HepG2 (cell line): ENCODE results near the gene IPMK. TPM values are rescaled to one million over a fixed set of nuclear protein-coding genes. Genes with fewer than 3 reads are reported as not detected.
A peak's percentile ranks its signal among the peaks of the same experiment; 100 is the strongest.

Experiments
- AHDC1 ChIP-seq: sonication (generic); formaldehyde crosslinking; IDR thresholded peaks from 2 replicates; pipeline ENCODE4 v1.5.1; 2020; ENCODE audit warnings: mild to moderate bottlenecking, missing genetic modification reagents, borderline replicate concordance
- ARNT2 ChIP-seq: sonication (generic); formaldehyde crosslinking; IDR thresholded peaks from 2 replicates; pipeline ENCODE4 v1.8.0; 2022; ENCODE audit warnings: mild to moderate bottlenecking, low read depth, missing genetic modification reagents, moderate library complexity
- CBX5 ChIP-seq: sonication (generic); formaldehyde crosslinking; IDR thresholded peaks from 2 replicates; pipeline ENCODE4 v1.4.0; 2020; ENCODE audit warnings: missing genetic modification reagents, borderline replicate concordance
- EEA1 ChIP-seq: sonication (generic); formaldehyde crosslinking; IDR thresholded peaks from 2 replicates; pipeline ENCODE4 v1.5.1; 2020; ENCODE audit warnings: mild to moderate bottlenecking, missing genetic modification reagents, borderline replicate concordance
- GATAD2A ChIP-seq: IDR thresholded peaks from 2 replicates; pipeline ENCODE4 v1.6.1; 2016
- HMGXB4 ChIP-seq, 2 experiments: sonication (generic) in 1 of 2; formaldehyde crosslinking in 1 of 2; IDR thresholded peaks; 2 replicates each; pipeline versions ENCODE4 v1.4.0 to v1.6.1; 2018 to 2020; ENCODE audit warnings: missing genetic modification reagents in 2 of 2, borderline replicate concordance in 1 of 2, low read depth in 1 of 2, mild to moderate bottlenecking in 1 of 2, missing biosample characterization in 1 of 2
- HOXA5 ChIP-seq: sonication (generic); formaldehyde crosslinking; IDR thresholded peaks from 2 replicates; pipeline ENCODE4 v1.4.0; 2020; ENCODE audit warnings: missing genetic modification reagents
- HOXD1 ChIP-seq: sonication (generic); formaldehyde crosslinking; IDR thresholded peaks from 2 replicates; pipeline ENCODE4 v1.5.0; 2020; ENCODE audit warnings: missing genetic modification reagents
- KLF16 ChIP-seq, 2 experiments: sonication (generic) in 1 of 2; formaldehyde crosslinking in 1 of 2; IDR thresholded peaks; 2 replicates each; pipeline versions ENCODE4 v1.6.1 to v1.8.0; 2016 to 2023; ENCODE audit warnings: missing genetic modification reagents in 2 of 2, missing compliant biosample characterization in 1 of 2
- MXI1 ChIP-seq: IDR thresholded peaks from 3 replicates; pipeline ENCODE4 v1.6.1; 2012; ENCODE audit warnings: low read depth, low read length, inconsistent platforms, borderline replicate concordance
- POLR2AphosphoS5 ChIP-seq: IDR thresholded peaks from 2 replicates; pipeline ENCODE4 v1.6.1; 2012; ENCODE audit warnings: low read depth, low read length
- RORA ChIP-seq: sonication (generic); formaldehyde crosslinking; IDR thresholded peaks from 2 replicates; pipeline ENCODE4 v1.5.0; 2020; ENCODE audit warnings: mild to moderate bottlenecking, missing genetic modification reagents, moderate library complexity
- SRSF1 ChIP-seq: fragments of 200-400 bp; formaldehyde crosslinking; optimal IDR thresholded peaks from 2 replicates; pipeline ENCODE3; 2017; ENCODE audit warnings: mild to moderate bottlenecking, low read depth, low read length, moderate library complexity
- TBX3 ChIP-seq: fragments of 450-650 bp; IDR thresholded peaks from 2 replicates; pipeline ENCODE4 v1.6.1; 2017; ENCODE audit warnings: antibody characterized with exemption, mild to moderate bottlenecking, inconsistent platforms, borderline replicate concordance
- ZBTB1 ChIP-seq: sonication (generic); formaldehyde crosslinking; IDR thresholded peaks from 2 replicates; pipeline ENCODE4 v1.4.0; 2020; ENCODE audit warnings: missing genetic modification reagents, borderline replicate concordance
- ZNF263 ChIP-seq: sonication (generic); formaldehyde crosslinking; IDR thresholded peaks from 2 replicates; pipeline ENCODE4 v1.4.0; 2020; ENCODE audit warnings: missing genetic modification reagents
- ZNF3 ChIP-seq: IDR thresholded peaks from 2 replicates; pipeline ENCODE4 v1.7.0; 2017; ENCODE audit warnings: inconsistent platforms
- ZNF33B ChIP-seq: sonication (generic); formaldehyde crosslinking; IDR thresholded peaks from 2 replicates; pipeline ENCODE4 v1.5.1; 2020; ENCODE audit warnings: mild to moderate bottlenecking, missing genetic modification reagents
- ZNF354B ChIP-seq: sonication (generic); formaldehyde crosslinking; IDR thresholded peaks from 2 replicates; pipeline ENCODE4 v1.8.0; 2022; ENCODE audit warnings: mild to moderate bottlenecking, missing genetic modification reagents
- ZNF607 ChIP-seq: sonication (generic); formaldehyde crosslinking; IDR thresholded peaks from 2 replicates; pipeline ENCODE4 v1.5.1; 2020; ENCODE audit warnings: missing genetic modification reagents, mild to moderate bottlenecking, borderline replicate concordance
- ZNF792 ChIP-seq: IDR thresholded peaks from 2 replicates; pipeline ENCODE4 v1.6.1; 2016
- polyA plus RNA-seq, 8 experiments: library from polyadenylated mRNA; depleted of rRNA in 3 of 8; stranded (reverse) in 7 of 8; unstranded in 1 of 8; fragments of >200 nt; fragmentation: Illumina TruSeq in 4 of 8; extraction: Trizol in 4 of 8; gene quantifications; 2 replicates each; pipeline versions ENCODE4 v1.2.1 to v1.2.3, GENCODE V29; 2011 to 2016; ENCODE audit warnings: low read depth in 4 of 8, missing spikeins in 1 of 8, mixed read lengths in 1 of 8; ENCODE audit not compliant: insufficient read depth in 1 of 8
- total RNA-seq, 5 experiments: library from RNA; depleted of rRNA; stranded (reverse); fragments of >200 nt; fragmentation: Illumina TruSeq; extraction: Trizol; gene quantifications; 2 replicates each; pipeline ENCODE4 v1.2.3, GENCODE V29; 2016; ENCODE audit warnings: low read depth in 1 of 5

IPMK gene
- total and polyA plus RNA-seq, 2 of the 13 experiments (the other 11 are each of a cell fraction or from before 2014, with no cell fraction given): 2.7 to 3.9 TPM

- TF ChIP-seq AHDC1 (CRISPR knock-in tag) (no peak), RORA (CRISPR knock-in tag) (no peak), HOXA5 (CRISPR knock-in tag) (no peak), ZNF263 (CRISPR knock-in tag) (no peak), POLR2AphosphoS5 (no peak), ZBTB1 (CRISPR knock-in tag) (no peak), CBX5 (CRISPR knock-in tag) (no peak), ZNF607 (no peak), TBX3 (peak; percentile 49; the same call in 1 of the 2 replicates), MXI1 (no peak), ZNF33B (no peak), ZNF792 (CRISPR knock-in tag) (no peak), ZNF354B (CRISPR knock-in tag) (no peak), KLF16 (CRISPR knock-in tag; IDR thresholded peaks at IDR 0.05) (peak in 1 of 2 experiments; percentile 25; a peak in 1 of 4 replicates), HOXD1 (CRISPR knock-in tag) (no peak), SRSF1 (no peak), ARNT2 (CRISPR knock-in tag) (no peak), ZNF3 (CRISPR knock-in tag) (no peak), GATAD2A (CRISPR knock-in tag) (peak; percentile 44), EEA1 (CRISPR knock-in tag) (no peak), HMGXB4 (CRISPR knock-in tag; IDR thresholded peaks at IDR 0.05; ENCODE audit: borderline replicate concordance in 1 of 2, low read depth in 1 of 2) (0 out of 4 replicates have a peak, but pooled peaks of 1 of the 2 experiments have one; percentile 37)
Measured at GRCh38 chr10:58299580-58299979, 31.9 kb upstream of the IPMK start (continued).
